Measurements from ENCODE around the gene KRTAP5-10.

The KRTAP5-10 gene

GRCh38 chr11:71543866-71544265, 21.5 kb upstream of the KRTAP5-10 start:
- H3K4me3 ChIP-seq (ENCODE audit: low read depth, low read length) = no peak overlapping the region
- TF ChIP-seq, protein P1, sequence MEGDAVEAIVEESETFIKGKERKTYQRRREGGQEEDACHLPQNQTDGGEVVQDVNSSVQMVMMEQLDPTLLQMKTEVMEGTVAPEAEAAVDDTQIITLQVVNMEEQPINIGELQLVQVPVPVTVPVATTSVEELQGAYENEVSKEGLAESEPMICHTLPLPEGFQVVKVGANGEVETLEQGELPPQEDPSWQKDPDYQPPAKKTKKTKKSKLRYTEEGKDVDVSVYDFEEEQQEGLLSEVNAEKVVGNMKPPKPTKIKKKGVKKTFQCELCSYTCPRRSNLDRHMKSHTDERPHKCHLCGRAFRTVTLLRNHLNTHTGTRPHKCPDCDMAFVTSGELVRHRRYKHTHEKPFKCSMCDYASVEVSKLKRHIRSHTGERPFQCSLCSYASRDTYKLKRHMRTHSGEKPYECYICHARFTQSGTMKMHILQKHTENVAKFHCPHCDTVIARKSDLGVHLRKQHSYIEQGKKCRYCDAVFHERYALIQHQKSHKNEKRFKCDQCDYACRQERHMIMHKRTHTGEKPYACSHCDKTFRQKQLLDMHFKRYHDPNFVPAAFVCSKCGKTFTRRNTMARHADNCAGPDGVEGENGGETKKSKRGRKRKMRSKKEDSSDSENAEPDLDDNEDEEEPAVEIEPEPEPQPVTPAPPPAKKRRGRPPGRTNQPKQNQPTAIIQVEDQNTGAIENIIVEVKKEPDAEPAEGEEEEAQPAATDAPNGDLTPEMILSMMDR (IDR thresholded peaks at IDR 0.05; ENCODE audit: low read depth, low read length) = no peak
- DNase-seq = no peak
- no peaks in the 10 kb centered on the region for H3K27me3 ChIP-seq (ENCODE audit: insufficient read depth, low read depth, severe bottlenecking)
- no peaks in the 10 kb centered on the region for H3K36me3 ChIP-seq
- H3K9me3 ChIP-seq (ENCODE audit: severe bottlenecking) = no peaks in the 10 kb centered on the region
- no peak overlapping the region for H3K27ac ChIP-seq

GRCh38 chr11:71544525-71545214, 20.7 kb upstream of the KRTAP5-10 start:
- Histone ChIP-seq H3K27ac (no peak overlapping the region), H3K36me3 (no peaks in the 10 kb centered on the region), H3K4me3 (ENCODE audit: low read depth, low read length) (no peak overlapping the region), H3K27me3 (ENCODE audit: insufficient read depth, low read depth, severe bottlenecking) (no peaks in the 10 kb centered on the region), H3K9me3 (ENCODE audit: severe bottlenecking) (no peaks in the 10 kb centered on the region)
- DNase-seq = no peak
- TF ChIP-seq, protein P1 (IDR thresholded peaks at IDR 0.05; ENCODE audit: low read depth, low read length) = no peak

DNA sequence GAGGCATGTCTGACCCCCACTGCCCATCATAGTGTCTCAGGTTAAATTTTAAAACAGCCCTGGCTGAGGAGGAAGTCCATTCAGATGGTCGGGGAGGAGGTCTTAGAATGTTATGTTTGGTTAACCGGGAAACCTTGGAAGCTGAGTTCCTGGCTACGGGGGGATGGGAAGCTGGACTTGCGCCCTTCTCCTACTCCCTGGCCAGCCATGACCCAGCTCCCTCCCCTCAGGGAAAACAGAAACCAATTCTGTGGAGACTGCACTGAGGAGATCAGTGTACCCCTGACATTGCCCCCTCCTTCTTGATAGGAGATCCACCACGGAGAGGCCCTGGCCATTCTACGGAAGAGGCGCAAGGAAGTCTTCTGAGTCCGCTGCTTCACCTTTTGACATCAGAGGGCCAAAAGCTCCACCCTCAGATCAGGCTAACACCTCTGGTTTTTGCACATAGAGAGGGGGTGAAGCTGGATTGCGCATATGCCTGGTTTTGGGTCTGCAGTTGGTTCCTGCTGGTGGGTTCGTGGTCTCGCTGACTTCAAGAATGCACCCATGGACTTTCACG, 19.9 kb upstream of the KRTAP5-10 start:
- Histone ChIP-seq H3K9me3 (ENCODE audit: severe bottlenecking) (no peaks in the 10 kb centered on the region), H3K36me3 (no peaks in the 10 kb centered on the region), H3K27ac (no peak overlapping the region), H3K27me3 (ENCODE audit: insufficient read depth, low read depth, severe bottlenecking) (no peaks in the 10 kb centered on the region), H3K4me3 (ENCODE audit: low read depth, low read length) (no peak overlapping the region)
- TF ChIP-seq, protein P1 (IDR thresholded peaks at IDR 0.05; ENCODE audit: low read depth, low read length) = no peak
- DNase-seq = no peak

GRCh38 chr11:71548120-71548519, 17.2 kb upstream of the KRTAP5-10 start, which contains the start of gene KRTAP5-9:
KRTAP5-9 (plus strand) TSS chr11:71548420; CDS start chr11:71548658, 238 bp downstream.
- Histone ChIP-seq H3K36me3 (no peaks in the 10 kb centered on the region), H3K27me3 (ENCODE audit: insufficient read depth, low read depth, severe bottlenecking) (no peaks in the 10 kb centered on the region), H3K4me3 (ENCODE audit: low read depth, low read length) (no peak within 1 kb of the TSS), H3K9me3 (ENCODE audit: severe bottlenecking) (no peaks in the 10 kb centered on the region), H3K27ac (no peak within 1 kb of the TSS)
- DNase-seq = no peak
- TF ChIP-seq, protein P1 (IDR thresholded peaks at IDR 0.05; ENCODE audit: low read depth, low read length) = no peak

- no peaks in the 10 kb centered on the region for H3K27me3 ChIP-seq (ENCODE audit: insufficient read depth, low read depth, severe bottlenecking)
- H3K9me3 ChIP-seq (ENCODE audit: severe bottlenecking) = no peaks in the 10 kb centered on the region
- no peak overlapping the region for H3K27ac ChIP-seq
- no peak overlapping the region for H3K4me3 ChIP-seq (ENCODE audit: low read depth, low read length)
- TF ChIP-seq, protein P1 (IDR thresholded peaks at IDR 0.05; ENCODE audit: low read depth, low read length) = no peak
- no peaks in the 10 kb centered on the region for H3K36me3 ChIP-seq
- no peak for DNase-seq
Observed at GRCh38 chr11:71548716-71549151, 16.6 kb upstream of the KRTAP5-10 start.
